HCT116 (cell line): ENCODE results near the gene NEK6.

Experiments
- POLR2AphosphoS5 ChIP-seq: IDR thresholded peaks from 2 replicates; pipeline ENCODE4 v1.6.1; 2011; ENCODE audit warnings: mild to moderate bottlenecking, low read depth, low read length, moderate library complexity
- ZNF274 ChIP-seq: fragments of 200-500 bp; sonication (Bioruptor generic); IDR thresholded peaks from 2 replicates; pipeline ENCODE4 v1.6.1; 2014; ENCODE audit warnings: mild to moderate bottlenecking, low read depth, low read length, inconsistent platforms
- TF ChIP-seq, protein P1 (sequence below), 3 experiments: fragments of 200-600 bp in 1 of 3; sonication (generic) in 1 of 3; IDR thresholded peaks in 2 of 3; conservative IDR thresholded peaks in 1 of 3; 2 replicates each; pipeline ENCODE4 v1.5.1; 2012 to 2017; ENCODE audit warnings: low read depth in 2 of 3, low read length in 2 of 3, antibody characterized with exemption in 1 of 3, borderline replicate concordance in 1 of 3, control low read depth in 1 of 3, mild to moderate bottlenecking in 1 of 3, mixed read lengths in 1 of 3, mixed run types in 1 of 3, moderate library complexity in 1 of 3; ENCODE audit not compliant: insufficient read depth in 1 of 3

DNA sequence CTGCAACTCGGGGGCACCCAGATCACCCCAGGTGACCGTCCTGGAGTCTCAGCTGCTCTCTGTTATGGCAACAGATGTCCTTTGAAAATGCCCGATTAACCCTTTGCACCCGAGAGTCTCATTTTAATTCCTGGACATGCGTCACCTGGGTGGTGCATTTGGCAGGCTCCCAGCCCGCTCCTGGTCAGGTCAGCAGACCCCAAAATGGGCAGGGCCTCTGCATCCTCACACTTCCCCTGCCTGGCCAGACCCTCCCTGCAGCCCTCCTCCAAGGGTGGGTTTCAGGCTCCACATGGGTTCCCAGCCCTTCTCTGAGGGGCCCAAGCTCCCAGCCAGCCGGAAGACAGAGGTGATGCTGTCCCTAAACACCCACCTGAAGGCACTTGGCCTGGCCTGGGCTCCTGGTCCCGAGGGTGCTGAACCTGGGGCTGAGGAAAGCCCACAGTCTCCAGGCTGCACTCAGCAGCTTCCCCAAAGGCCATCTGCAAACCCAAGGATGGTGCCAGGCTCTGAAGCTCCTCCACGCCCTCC is 88.1 kb downstream of the NEK6 start:
- TF ChIP-seq ZNF274 (no peak), POLR2AphosphoS5 (no peak)
- TF ChIP-seq, protein P1, sequence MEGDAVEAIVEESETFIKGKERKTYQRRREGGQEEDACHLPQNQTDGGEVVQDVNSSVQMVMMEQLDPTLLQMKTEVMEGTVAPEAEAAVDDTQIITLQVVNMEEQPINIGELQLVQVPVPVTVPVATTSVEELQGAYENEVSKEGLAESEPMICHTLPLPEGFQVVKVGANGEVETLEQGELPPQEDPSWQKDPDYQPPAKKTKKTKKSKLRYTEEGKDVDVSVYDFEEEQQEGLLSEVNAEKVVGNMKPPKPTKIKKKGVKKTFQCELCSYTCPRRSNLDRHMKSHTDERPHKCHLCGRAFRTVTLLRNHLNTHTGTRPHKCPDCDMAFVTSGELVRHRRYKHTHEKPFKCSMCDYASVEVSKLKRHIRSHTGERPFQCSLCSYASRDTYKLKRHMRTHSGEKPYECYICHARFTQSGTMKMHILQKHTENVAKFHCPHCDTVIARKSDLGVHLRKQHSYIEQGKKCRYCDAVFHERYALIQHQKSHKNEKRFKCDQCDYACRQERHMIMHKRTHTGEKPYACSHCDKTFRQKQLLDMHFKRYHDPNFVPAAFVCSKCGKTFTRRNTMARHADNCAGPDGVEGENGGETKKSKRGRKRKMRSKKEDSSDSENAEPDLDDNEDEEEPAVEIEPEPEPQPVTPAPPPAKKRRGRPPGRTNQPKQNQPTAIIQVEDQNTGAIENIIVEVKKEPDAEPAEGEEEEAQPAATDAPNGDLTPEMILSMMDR (IDR thresholded peaks at IDR 0.05 in 2 of 3, conservative IDR thresholded peaks at IDR 0.05 in 1 of 3; ENCODE audit: borderline replicate concordance in 1 of 3, insufficient read depth in 1 of 3, low read depth in 2 of 3, low read length in 2 of 3): no peak
